ENCODE data around the gene SGCD. TPM values are rescaled to one million over a fixed set of nuclear protein-coding genes. Genes with fewer than 3 reads are reported as not detected.

The SGCD gene
- total RNA-seq, 1 donor from 2014 or later: 6.0 TPM

DNA sequence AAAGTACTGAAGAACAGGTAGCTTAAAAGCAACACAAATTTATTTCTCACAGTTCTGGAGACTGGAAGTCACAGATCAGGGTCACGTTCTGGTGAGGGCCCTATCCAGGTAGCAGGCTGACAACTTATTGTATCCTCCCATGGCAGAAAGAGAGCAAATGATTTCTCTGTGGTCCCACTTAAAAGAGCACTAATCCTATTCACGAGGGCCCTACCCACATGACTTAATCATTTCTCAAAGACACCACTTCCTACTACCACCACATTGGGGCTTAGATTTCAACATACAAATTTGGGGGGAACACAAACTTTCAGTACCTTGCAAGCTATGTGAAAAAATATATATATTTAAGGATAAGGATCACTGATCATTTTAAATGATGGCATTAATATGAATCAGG, 447.3 kb downstream of the SGCD start:
- no peak overlapping the region for H3K27ac ChIP-seq
- no peaks in the 10 kb centered on the region for H3K27me3 ChIP-seq (ENCODE audit: low read depth)
- H3K4me3 ChIP-seq: no peak overlapping the region
- no peak for DNase-seq
- H3K36me3 ChIP-seq: no peaks in the 10 kb centered on the region
- intact Hi-C loops (cut with DNase I): no loop called here
- no peaks in the 10 kb centered on the region for H3K9me3 ChIP-seq
- H3K4me1 ChIP-seq: no peaks in the 10 kb centered on the region
- TF ChIP-seq, protein P1, sequence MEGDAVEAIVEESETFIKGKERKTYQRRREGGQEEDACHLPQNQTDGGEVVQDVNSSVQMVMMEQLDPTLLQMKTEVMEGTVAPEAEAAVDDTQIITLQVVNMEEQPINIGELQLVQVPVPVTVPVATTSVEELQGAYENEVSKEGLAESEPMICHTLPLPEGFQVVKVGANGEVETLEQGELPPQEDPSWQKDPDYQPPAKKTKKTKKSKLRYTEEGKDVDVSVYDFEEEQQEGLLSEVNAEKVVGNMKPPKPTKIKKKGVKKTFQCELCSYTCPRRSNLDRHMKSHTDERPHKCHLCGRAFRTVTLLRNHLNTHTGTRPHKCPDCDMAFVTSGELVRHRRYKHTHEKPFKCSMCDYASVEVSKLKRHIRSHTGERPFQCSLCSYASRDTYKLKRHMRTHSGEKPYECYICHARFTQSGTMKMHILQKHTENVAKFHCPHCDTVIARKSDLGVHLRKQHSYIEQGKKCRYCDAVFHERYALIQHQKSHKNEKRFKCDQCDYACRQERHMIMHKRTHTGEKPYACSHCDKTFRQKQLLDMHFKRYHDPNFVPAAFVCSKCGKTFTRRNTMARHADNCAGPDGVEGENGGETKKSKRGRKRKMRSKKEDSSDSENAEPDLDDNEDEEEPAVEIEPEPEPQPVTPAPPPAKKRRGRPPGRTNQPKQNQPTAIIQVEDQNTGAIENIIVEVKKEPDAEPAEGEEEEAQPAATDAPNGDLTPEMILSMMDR (IDR thresholded peaks at IDR 0.05): no peak
- no peak for ATAC-seq

DNA sequence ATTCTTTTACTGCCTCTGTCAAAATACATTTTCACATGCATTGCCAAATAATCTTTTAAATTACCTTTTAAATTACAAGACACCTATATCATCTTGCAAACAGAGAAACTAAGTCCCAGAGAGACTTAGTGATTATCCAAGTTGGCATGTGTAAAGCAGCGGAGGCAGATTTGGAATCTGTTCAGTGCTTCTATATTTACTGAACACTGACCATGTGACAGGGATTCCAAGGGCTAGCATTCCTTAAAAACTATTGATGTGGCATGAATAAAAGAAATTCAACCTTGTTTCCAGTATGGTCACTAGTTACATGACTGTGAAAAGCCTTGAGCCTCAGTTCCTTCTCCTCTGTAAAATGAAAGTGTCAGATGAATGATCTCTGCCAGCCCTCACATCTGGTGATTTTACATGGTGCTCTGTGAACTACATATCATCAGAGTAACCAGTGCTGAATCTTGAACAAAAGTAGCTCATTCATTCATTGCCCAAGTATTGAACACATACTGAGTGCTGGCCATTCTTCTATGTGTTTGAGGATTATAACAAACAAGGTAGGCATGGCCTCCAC, 451.3 kb downstream of the SGCD start:
- H3K4me1 ChIP-seq: no peaks in the 10 kb centered on the region
- H3K4me3 ChIP-seq: no peak overlapping the region
- no peaks in the 10 kb centered on the region for H3K36me3 ChIP-seq
- no peaks in the 10 kb centered on the region for H3K27me3 ChIP-seq (ENCODE audit: low read depth)
- TF ChIP-seq, protein P1 (IDR thresholded peaks at IDR 0.05): no peak
- ATAC-seq (no peak), DNase-seq (no peak)
- H3K27ac ChIP-seq: no peak overlapping the region
- H3K9me3 ChIP-seq: no peaks in the 10 kb centered on the region
- intact Hi-C loops (cut with DNase I): no loop called here

DNA sequence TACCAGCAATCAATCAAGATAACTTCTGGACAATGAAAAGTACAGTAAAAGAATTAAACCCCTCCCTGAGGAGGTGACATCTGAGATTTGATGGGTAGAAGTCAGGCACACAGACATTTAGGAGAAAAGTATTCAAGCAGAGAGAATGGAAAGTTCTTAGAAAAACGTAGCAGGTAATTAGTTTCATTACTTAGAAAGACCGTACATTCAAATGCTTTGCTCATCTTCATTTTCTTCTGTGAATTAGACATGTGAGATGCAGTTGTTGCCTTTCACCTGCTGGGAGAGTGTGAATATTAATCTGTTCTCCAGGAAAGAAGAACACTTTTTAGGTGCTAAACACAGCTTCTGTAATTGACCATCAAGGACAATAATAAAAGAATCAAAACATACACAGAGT, 451.8 kb downstream of the SGCD start:
- no peaks in the 10 kb centered on the region for H3K9me3 ChIP-seq
- no peak overlapping the region for H3K4me3 ChIP-seq
- ATAC-seq (no peak), DNase-seq (no peak)
- no peaks in the 10 kb centered on the region for H3K36me3 ChIP-seq
- intact Hi-C loops (cut with DNase I): no loop called here
- H3K4me1 ChIP-seq: no peaks in the 10 kb centered on the region
- H3K27me3 ChIP-seq (ENCODE audit: low read depth): no peaks in the 10 kb centered on the region
- TF ChIP-seq, protein P1 (IDR thresholded peaks at IDR 0.05): no peak
- H3K27ac ChIP-seq: no peak overlapping the region

DNA sequence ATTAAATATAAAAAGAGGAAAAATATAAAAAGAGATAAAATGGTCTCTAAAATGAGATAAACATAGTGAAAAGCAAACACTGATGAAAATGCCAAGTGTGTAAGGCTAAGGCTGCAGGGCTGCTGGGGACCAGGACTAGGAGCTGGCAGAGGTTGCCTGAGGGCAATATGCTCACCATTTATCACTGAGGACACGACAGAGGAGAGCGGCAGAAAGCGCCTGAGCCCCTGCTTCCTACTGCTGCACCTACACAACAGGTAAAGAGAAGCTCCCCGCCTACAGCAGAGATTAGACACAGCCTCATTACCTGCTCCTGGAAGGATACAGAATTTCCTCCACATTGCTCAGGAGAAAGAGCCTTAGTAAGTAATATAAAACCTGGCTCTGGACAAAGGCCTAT, 452.5 kb downstream of the SGCD start:
- H3K4me3 ChIP-seq: no peak overlapping the region
- H3K4me1 ChIP-seq: no peaks in the 10 kb centered on the region
- TF ChIP-seq, protein P1 (IDR thresholded peaks at IDR 0.05): no peak
- H3K27ac ChIP-seq: no peak overlapping the region
- no peaks in the 10 kb centered on the region for H3K27me3 ChIP-seq (ENCODE audit: low read depth)
- H3K36me3 ChIP-seq: no peaks in the 10 kb centered on the region
- intact Hi-C loops (cut with DNase I): no loop called here
- no peak for ATAC-seq
- no peak for DNase-seq
- H3K9me3 ChIP-seq: no peaks in the 10 kb centered on the region

DNA sequence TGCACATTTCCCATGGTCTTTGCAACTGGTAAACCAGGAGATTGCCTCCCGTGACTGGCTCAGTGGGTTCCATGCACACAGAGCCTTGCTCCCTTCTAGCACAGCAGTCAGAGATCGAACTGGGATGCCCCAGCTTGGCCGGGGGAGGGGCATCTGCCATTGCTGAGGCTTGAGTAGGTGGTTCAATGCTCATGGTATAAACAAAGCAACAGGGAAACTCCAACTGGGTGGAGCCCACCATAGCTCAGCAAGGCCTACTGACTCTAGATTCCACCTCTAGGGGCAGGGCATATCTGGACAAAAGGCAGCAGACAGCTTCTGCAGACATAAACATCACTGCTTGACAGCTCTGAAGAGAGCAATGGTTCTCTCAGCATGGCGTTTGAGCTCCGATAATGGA, 456.1 kb downstream of the SGCD start:
- H3K9me3 ChIP-seq: no peaks in the 10 kb centered on the region
- no peak overlapping the region for H3K27ac ChIP-seq
- H3K4me3 ChIP-seq: no peak overlapping the region
- H3K36me3 ChIP-seq: no peaks in the 10 kb centered on the region
- no peaks in the 10 kb centered on the region for H3K4me1 ChIP-seq
- TF ChIP-seq, protein P1 (IDR thresholded peaks at IDR 0.05): no peak
- intact Hi-C loops (cut with DNase I): no loop called here
- DNase-seq (no peak), ATAC-seq (no peak)
- H3K27me3 ChIP-seq (ENCODE audit: low read depth): no peaks in the 10 kb centered on the region

DNA sequence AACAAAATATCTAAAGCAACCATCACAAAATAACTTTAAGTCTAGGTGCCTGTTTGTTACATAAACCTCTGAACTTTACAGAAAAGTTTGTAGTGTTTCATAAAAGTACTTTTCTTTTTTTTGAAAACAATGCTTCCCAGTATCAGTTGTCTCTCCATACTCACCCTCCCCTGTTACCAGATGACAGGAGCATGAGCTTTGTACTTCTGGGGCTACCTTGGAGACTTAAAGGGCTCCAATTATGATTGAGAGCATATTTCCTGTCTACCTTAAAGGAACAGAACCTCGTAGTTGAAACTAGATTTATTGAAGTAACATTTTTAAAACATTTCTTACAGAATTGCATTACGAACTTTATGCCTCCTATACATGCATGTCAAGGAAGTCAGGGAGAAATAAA, 467.7 kb downstream of the SGCD start:
- intact Hi-C loops (cut with DNase I): no loop called here
- Histone ChIP-seq H3K27me3 (ENCODE audit: low read depth) (no peaks in the 10 kb centered on the region), H3K9me3 (no peaks in the 10 kb centered on the region), H3K4me1 (no peaks in the 10 kb centered on the region), H3K36me3 (no peaks in the 10 kb centered on the region), H3K4me3 (no peak overlapping the region), H3K27ac (no peak overlapping the region)
- DNase-seq: no peak
- no peak for ATAC-seq
- TF ChIP-seq, protein P1 (IDR thresholded peaks at IDR 0.05): no peak
